OCI-LY3 (cell line): Measurements from ENCODE around the gene CIZ1.

Source experiments
- H2AFZ ChIP-seq: fragments of 200-600, 300-600 bp; shearing (Covaris generic); 2 replicates; pipeline ENCODE4 v1.6.0; 2014; ENCODE audit warnings: antibody characterized with exemption, low read depth, low read length
- H3K27ac ChIP-seq: fragments of 200-600, 300-600 bp; sonication (generic); 2 replicates; pipeline ENCODE4 v1.5.1; 2014; ENCODE audit warnings: mild to moderate bottlenecking, low read length, moderate library complexity, mixed read lengths
- H3K27me3 ChIP-seq: fragments of 200-600, 300-600 bp; sonication (generic); 2 replicates; pipeline ENCODE4 v1.6.1; 2014; ENCODE audit warnings: low read depth, low read length, mixed read lengths
- H3K36me3 ChIP-seq: fragments of 200-600, 300-600 bp; sonication (generic); replicated peaks from 2 replicates; pipeline ENCODE3; 2014; ENCODE audit warnings: low read depth, low read length, mixed read lengths
- H3K4me1 ChIP-seq: fragments of 300-600, 200-600 bp; sonication (generic); 2 replicates; pipeline ENCODE4 v1.6.1; 2014; ENCODE audit warnings: low read length, mixed read lengths
- H3K4me2 ChIP-seq: fragments of 200-600, 300-600 bp; sonication (generic); 2 replicates; pipeline ENCODE4 v1.6.1; 2014; ENCODE audit warnings: low read length, mixed read lengths
- H3K4me3 ChIP-seq: fragments of 300-600, 200-600 bp; sonication (generic); 2 replicates; pipeline ENCODE4 v1.5.1; 2014; ENCODE audit warnings: antibody characterized with exemption, mild to moderate bottlenecking, low read length, moderate library complexity
- H3K79me2 ChIP-seq: fragments of 300-600, 200-600 bp; shearing (Covaris generic); 2 replicates; pipeline ENCODE4 v1.6.1; 2014; ENCODE audit warnings: mild to moderate bottlenecking, low read length, mixed read lengths
- H3K9ac ChIP-seq: fragments of 300-600, 200-600 bp; shearing (Covaris generic); 2 replicates; pipeline ENCODE4 v1.6.0; 2014; ENCODE audit warnings: mild to moderate bottlenecking, low read length, moderate library complexity
- H3K9me3 ChIP-seq: fragments of 200-600, 300-600 bp; shearing (Covaris generic); 2 replicates; pipeline ENCODE4 v1.6.1; 2014; ENCODE audit warnings: low read length, mixed read lengths; ENCODE audit not compliant: insufficient read depth
- H4K20me1 ChIP-seq: fragments of 200-600, 300-600 bp; sonication (generic); 2 replicates; pipeline ENCODE4 v1.6.1; 2016; ENCODE audit warnings: low read length, mixed read lengths; ENCODE audit not compliant: insufficient read depth
- EZH2phosphoT487 ChIP-seq: fragments of 200-600 bp; shearing (Covaris generic); IDR thresholded peaks from 2 replicates; pipeline ENCODE4 v1.6.1; 2018; ENCODE audit warnings: antibody characterized with exemption, mixed run types, low read depth
- TF ChIP-seq, protein P1 (sequence below): fragments of 200-600, 300-600 bp; sonication (generic); IDR thresholded peaks from 2 replicates; pipeline ENCODE4 v1.5.1; 2014; ENCODE audit warnings: antibody characterized with exemption, low read length, low read depth

Gene CIZ1

DNA sequence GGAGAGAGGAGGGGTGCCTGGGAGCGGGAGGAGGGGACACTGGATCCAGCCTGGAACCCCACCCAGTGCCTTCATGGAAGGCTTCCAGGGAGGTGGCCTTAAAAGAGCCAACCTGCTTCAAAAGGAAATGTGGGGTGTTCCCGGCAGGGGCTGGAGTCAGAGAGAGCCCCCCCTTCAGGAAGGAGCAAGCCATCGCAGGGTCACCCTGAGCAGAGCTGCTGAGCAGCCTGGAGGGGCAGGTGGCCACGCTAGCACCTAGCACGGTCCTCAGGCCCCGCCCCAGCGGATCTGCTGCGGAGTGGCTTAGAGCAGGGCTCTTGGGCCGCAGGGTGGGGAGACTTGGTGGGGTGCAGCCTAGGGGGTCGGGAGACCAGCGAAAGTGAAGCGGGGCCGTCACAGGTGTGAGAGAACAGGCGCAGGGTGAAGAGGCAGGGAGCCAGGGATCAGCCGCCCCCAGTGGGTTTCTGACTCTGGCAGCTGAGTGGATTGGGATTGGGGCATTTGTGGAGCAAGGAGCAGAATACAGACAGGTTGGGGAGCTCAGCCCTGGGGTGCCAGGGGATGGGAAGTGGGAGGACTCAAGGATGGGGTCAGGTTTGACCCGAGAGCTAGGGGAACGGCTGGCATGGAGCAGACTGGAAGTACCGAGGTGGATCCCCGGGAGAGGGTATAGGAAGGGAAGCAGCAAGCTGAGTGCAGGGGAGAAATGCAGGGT is 40.6 kb downstream of the CIZ1 start:
- peaks cover 5% of the 10 kb centered on the region; the same call in 1 of the 2 replicates for H3K4me1 ChIP-seq
- H3K4me3 ChIP-seq = no peak overlapping the region
- H3K4me2 ChIP-seq = no peak overlapping the region
- H3K9me3 ChIP-seq = no peaks in the 10 kb centered on the region
- no peak overlapping the region for H3K9ac ChIP-seq
- TF ChIP-seq EZH2phosphoT487 = no peak
- TF ChIP-seq, protein P1, sequence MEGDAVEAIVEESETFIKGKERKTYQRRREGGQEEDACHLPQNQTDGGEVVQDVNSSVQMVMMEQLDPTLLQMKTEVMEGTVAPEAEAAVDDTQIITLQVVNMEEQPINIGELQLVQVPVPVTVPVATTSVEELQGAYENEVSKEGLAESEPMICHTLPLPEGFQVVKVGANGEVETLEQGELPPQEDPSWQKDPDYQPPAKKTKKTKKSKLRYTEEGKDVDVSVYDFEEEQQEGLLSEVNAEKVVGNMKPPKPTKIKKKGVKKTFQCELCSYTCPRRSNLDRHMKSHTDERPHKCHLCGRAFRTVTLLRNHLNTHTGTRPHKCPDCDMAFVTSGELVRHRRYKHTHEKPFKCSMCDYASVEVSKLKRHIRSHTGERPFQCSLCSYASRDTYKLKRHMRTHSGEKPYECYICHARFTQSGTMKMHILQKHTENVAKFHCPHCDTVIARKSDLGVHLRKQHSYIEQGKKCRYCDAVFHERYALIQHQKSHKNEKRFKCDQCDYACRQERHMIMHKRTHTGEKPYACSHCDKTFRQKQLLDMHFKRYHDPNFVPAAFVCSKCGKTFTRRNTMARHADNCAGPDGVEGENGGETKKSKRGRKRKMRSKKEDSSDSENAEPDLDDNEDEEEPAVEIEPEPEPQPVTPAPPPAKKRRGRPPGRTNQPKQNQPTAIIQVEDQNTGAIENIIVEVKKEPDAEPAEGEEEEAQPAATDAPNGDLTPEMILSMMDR = no peak; the same call in 1 of the 2 replicates
- H4K20me1 ChIP-seq = no peaks in the 10 kb centered on the region
- no peaks in the 10 kb centered on the region for H3K27me3 ChIP-seq
- H3K36me3 ChIP-seq = no peaks in the 10 kb centered on the region
- no peaks in the 10 kb centered on the region for H3K79me2 ChIP-seq
- no peak overlapping the region for H3K27ac ChIP-seq
- no peak overlapping the region for H2AFZ ChIP-seq

DNA sequence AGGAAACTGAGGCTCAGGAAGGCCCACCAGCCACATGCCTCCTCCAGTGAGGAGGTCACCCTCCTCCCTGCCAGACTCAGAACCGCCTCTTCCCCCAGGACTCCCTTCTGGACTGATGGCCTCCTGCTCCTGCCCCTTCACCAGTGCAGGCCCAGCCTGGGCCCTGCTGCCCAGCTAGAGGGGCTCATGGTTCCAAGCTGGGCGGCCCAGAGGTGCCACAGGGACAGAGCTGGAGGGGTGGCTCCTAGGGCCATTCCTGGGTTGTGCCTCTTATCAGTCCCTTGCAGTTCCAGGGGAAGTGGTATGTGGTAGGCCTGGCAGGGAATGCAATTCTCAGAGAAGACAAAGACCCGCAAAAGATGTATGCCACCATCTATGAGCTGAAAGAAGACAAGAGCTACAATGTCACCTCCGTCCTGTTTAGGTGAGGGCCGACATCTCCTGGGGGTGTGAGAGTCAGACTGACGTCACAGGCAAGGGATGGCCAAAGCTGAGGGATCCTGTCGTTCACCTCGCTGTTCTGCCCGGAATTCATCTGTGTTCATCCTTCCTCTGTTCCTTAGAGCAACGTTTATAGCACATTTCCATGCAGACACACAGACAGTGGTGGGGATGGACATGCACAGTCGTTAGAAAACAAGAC is 41.3 kb downstream of the CIZ1 start:
- no peak for TF ChIP-seq EZH2phosphoT487
- Histone ChIP-seq H3K36me3 (no peaks in the 10 kb centered on the region), H3K4me1 (peaks cover 5% of the 10 kb centered on the region; the same call in 1 of the 2 replicates), H3K4me2 (no peak overlapping the region), H4K20me1 (no peaks in the 10 kb centered on the region), H3K27me3 (no peaks in the 10 kb centered on the region), H3K9ac (no peak overlapping the region), H3K4me3 (no peak overlapping the region), H3K27ac (no peak overlapping the region), H3K79me2 (no peaks in the 10 kb centered on the region), H3K9me3 (no peaks in the 10 kb centered on the region), H2AFZ (no peak overlapping the region)

DNA sequence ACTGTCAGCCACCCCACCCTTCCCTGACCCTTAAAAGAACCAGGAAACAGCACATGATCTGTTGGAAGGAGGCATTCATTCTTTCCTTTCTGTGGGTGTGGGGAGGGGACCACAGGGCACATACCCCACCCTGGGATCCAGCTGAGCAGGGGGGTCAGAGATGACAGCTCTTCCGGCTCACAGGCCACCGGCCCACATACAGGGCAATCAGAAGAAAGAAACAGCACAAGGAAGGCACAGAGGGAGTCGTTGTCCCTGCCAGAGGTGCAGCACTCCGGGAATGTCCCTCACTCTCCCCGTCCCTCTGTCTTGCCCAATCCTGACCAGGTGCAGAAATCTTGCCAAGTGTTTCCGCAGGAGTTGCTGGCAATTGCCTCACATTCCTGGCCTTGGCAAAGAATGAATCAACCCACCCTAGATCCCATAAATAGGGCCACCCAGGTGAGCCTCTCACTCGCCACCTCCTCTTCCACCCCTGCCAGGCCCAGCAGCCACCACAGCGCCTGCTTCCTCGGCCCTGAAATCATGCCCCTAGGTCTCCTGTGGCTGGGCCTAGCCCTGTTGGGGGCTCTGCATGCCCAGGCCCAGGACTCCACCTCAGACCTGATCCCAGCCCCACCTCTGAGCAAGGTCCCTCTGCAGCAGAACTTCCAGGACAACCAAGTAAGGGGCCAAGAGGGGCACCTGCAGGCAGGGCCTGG is 42.2 kb downstream of the CIZ1 start, which contains the start of gene LCN2:
LCN2 (plus strand) TSS at position 453 of the 701 bp plus-strand sequence; CDS start at position 526, 73 bp downstream.
- Histone ChIP-seq H3K4me3 (no peak within 1 kb of the TSS), H3K4me2 (no peak within 1 kb of the TSS)

DNA sequence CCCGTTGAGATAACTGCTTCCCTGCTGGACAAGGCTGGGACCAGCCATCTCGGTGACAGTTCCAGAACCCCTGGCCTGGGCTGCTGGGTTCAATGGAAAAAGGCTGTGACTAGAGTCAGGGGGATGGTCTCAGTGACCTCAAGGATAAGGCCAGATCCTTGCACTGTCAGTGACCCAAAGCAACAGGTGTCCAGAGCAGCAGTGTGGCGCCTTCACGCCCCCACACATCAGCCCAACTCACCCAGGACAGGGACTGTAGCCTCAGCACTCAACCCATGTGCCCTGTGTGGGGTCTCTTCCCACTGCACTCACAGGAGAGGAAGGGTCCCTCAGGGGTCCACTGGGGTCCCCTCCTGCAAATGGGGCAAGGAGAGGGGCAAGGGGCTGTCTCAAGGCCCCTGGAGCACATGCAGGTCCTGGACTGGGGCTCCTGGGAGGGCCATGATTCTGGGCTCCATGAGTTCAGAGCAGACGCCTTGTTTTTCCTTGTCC is 42.8 kb downstream of the CIZ1 start:
- peaks cover 5% of the 10 kb centered on the region; the same call in 1 of the 2 replicates for H3K4me1 ChIP-seq

More for the DNA sequence above, 42.2 kb downstream of the CIZ1 start, which contains the start of gene LCN2:
- H4K20me1 ChIP-seq = no peaks in the 10 kb centered on the region
- H3K27ac ChIP-seq = no peak within 1 kb of the TSS
- no peak within 1 kb of the TSS for H2AFZ ChIP-seq
- H3K27me3 ChIP-seq = no peaks in the 10 kb centered on the region
- H3K9me3 ChIP-seq = no peaks in the 10 kb centered on the region
- no peaks in the 10 kb centered on the region for H3K79me2 ChIP-seq
- H3K4me1 ChIP-seq = peaks cover 5% of the 10 kb centered on the region; the same call in 1 of the 2 replicates
- H3K9ac ChIP-seq = no peak within 1 kb of the TSS
- no peak for TF ChIP-seq EZH2phosphoT487
- TF ChIP-seq, protein P1 = no peak
- no peaks in the 10 kb centered on the region for H3K36me3 ChIP-seq

More for the DNA sequence above, 42.8 kb downstream of the CIZ1 start:
- Histone ChIP-seq H4K20me1 (no peaks in the 10 kb centered on the region), H3K36me3 (no peaks in the 10 kb centered on the region), H3K4me3 (no peak overlapping the region), H3K79me2 (no peaks in the 10 kb centered on the region), H3K27me3 (no peaks in the 10 kb centered on the region), H3K4me2 (no peak overlapping the region), H3K27ac (no peak overlapping the region), H2AFZ (no peak overlapping the region), H3K9ac (no peak overlapping the region), H3K9me3 (no peaks in the 10 kb centered on the region)
- TF ChIP-seq EZH2phosphoT487 = no peak
- TF ChIP-seq, protein P1 = no peak
